DND-41 (cell line): ENCODE results near the gene CLDN6.
A peak's percentile ranks its signal among the peaks of the same experiment; 100 is the strongest.

Experiments
- ATAC-seq: fragments of 200-7000 bp; cut with Tn5 transposase; 3 replicates; pipeline ENCODE4 v1.9.1; 2021; ENCODE audit warnings: low read depth; ENCODE audit not compliant: insufficient read depth
- DNase-seq: peaks from one replicate; pipeline ENCODE4 v3.0.0-alpha.2; 2020
- H2AFZ ChIP-seq: 2 replicates; pipeline ENCODE4 v1.6.0; 2012; ENCODE audit warnings: low read depth, low read length
- H3K27ac ChIP-seq: 2 replicates; pipeline ENCODE4 v1.5.1; 2012; ENCODE audit warnings: low read length, inconsistent platforms
- H3K27me3 ChIP-seq: fragments of 200-600 bp; sonication (generic); 2 replicates; pipeline ENCODE4 v1.6.0; 2012; ENCODE audit warnings: low read length, mild to moderate bottlenecking, inconsistent platforms; ENCODE audit not compliant: insufficient read depth, poor library complexity
- H3K36me3 ChIP-seq: 2 replicates; pipeline ENCODE4 v1.5.1; 2012; ENCODE audit warnings: low read length, inconsistent platforms; ENCODE audit not compliant: insufficient read depth
- H3K4me1 ChIP-seq: 2 replicates; pipeline ENCODE4 v1.5.1; 2012; ENCODE audit warnings: mild to moderate bottlenecking, low read length; ENCODE audit not compliant: insufficient read depth
- H3K4me2 ChIP-seq: 2 replicates; pipeline ENCODE4 v1.6.0; 2012; ENCODE audit warnings: mild to moderate bottlenecking, moderate library complexity, low read length, inconsistent platforms; ENCODE audit not compliant: insufficient read depth
- H3K4me3 ChIP-seq, 2 experiments: fragments of 200-600 bp in 1 of 2; shearing (Covaris generic) in 1 of 2; 2 replicates each; pipeline ENCODE4 v1.5.1; 2012 to 2016; ENCODE audit warnings: inconsistent platforms in 2 of 2, low read length in 2 of 2, mild to moderate bottlenecking in 2 of 2, low read depth in 1 of 2, moderate library complexity in 1 of 2
- H3K79me2 ChIP-seq: 2 replicates; pipeline ENCODE4 v1.6.0; 2012; ENCODE audit warnings: low read length, inconsistent platforms; ENCODE audit not compliant: insufficient read depth
- H3K9ac ChIP-seq: 2 replicates; pipeline ENCODE4 v1.6.0; 2012; ENCODE audit warnings: low read depth, mild to moderate bottlenecking, inconsistent platforms, low read length, moderate library complexity
- H3K9me3 ChIP-seq: 2 replicates; pipeline ENCODE4 v1.5.1; 2012; ENCODE audit warnings: low read length, moderate library complexity, mild to moderate bottlenecking, inconsistent platforms; ENCODE audit not compliant: insufficient read depth, severe bottlenecking
- H4K20me1 ChIP-seq: 2 replicates; pipeline ENCODE4 v1.6.0; 2012; ENCODE audit warnings: low read length; ENCODE audit not compliant: insufficient read depth
- CTCF ChIP-seq: IDR thresholded peaks from 2 replicates; pipeline ENCODE4 v1.5.1; 2012; ENCODE audit warnings: borderline replicate concordance, low read length, moderate library complexity, mild to moderate bottlenecking; ENCODE audit not compliant: poor library complexity, severe bottlenecking; ENCODE audit errors: extremely low read depth
- EZH2 ChIP-seq: IDR thresholded peaks from 3 replicates; pipeline ENCODE4 v1.6.1; 2012; ENCODE audit warnings: borderline replicate concordance, low read depth, mild to moderate bottlenecking, moderate library complexity, low read length, inconsistent platforms; ENCODE audit not compliant: severe bottlenecking

Gene CLDN6

GRCh38 chr16:3022208-3022683, 4.3 kb upstream of the CLDN6 start:
- H3K9ac ChIP-seq, result no peak overlapping the region; the same call in 1 of the 2 replicates
- H3K4me1 ChIP-seq, result peaks cover 60% of the 10 kb centered on the region
- no peak overlapping the region for H2AFZ ChIP-seq
- TF ChIP-seq CTCF (no peak), EZH2 (no peak)
- 0 out of 2 replicates have a peak overlapping the region, but pooled peaks have one; percentile 3 for H3K27ac ChIP-seq
- ATAC-seq (no peak), DNase-seq (peak; percentile 46)
- H3K4me3 ChIP-seq, result peak overlapping the region in 1 of 2 experiments; percentile 67; a peak in 1 of 4 replicates
- H3K27me3 ChIP-seq, result no peaks in the 10 kb centered on the region
- no peaks in the 10 kb centered on the region for H3K9me3 ChIP-seq
- H3K79me2 ChIP-seq, result peaks cover 12% of the 10 kb centered on the region
- H4K20me1 ChIP-seq, result peaks cover 22% of the 10 kb centered on the region
- peaks cover 21% of the 10 kb centered on the region for H3K36me3 ChIP-seq
- peak overlapping the region; percentile 81 for H3K4me2 ChIP-seq

- Histone ChIP-seq H3K4me1 (peaks cover 60% of the 10 kb centered on the region), H3K9ac (peak overlapping the region; percentile 64; the same call in 1 of the 2 replicates), H3K4me2 (peak overlapping the region; percentile 83), H3K4me3 (no peak overlapping the region; a peak in 1 of 4 replicates), H3K9me3 (no peaks in the 10 kb centered on the region), H3K27ac (no peak overlapping the region), H3K36me3 (peaks cover 14% of the 10 kb centered on the region), H4K20me1 (peaks cover 16% of the 10 kb centered on the region), H3K27me3 (no peaks in the 10 kb centered on the region), H3K79me2 (peaks cover 12% of the 10 kb centered on the region), H2AFZ (no peak overlapping the region)
- DNase-seq (peak; percentile 46), ATAC-seq (no peak)
- no peak for TF ChIP-seq CTCF
- TF ChIP-seq EZH2, result no peak
Measured at GRCh38 chr16:3021449-3022207, 3.6 kb upstream of the CLDN6 start.

- Histone ChIP-seq H3K27ac (peak overlapping the region; percentile 50), H3K4me1 (peaks cover 60% of the 10 kb centered on the region), H3K27me3 (no peaks in the 10 kb centered on the region), H2AFZ (peak overlapping the region; percentile 66), H4K20me1 (peaks cover 13% of the 10 kb centered on the region), H3K36me3 (peaks cover 6% of the 10 kb centered on the region), H3K79me2 (peaks cover 12% of the 10 kb centered on the region), H3K4me2 (peak overlapping the region; percentile 83), H3K9ac (peak overlapping the region; percentile 64), H3K4me3 (peak overlapping the region; percentile 46 to 61), H3K9me3 (no peaks in the 10 kb centered on the region)
- DNase-seq, result no peak
- no peak for ATAC-seq
- no peak for TF ChIP-seq EZH2
- TF ChIP-seq CTCF, result no peak
Measured at GRCh38 chr16:3020604-3021448, 2.8 kb upstream of the CLDN6 start.
